H9 (cell line): Measurements from ENCODE around the gene ITPR2. TPM values are rescaled to one million over a fixed set of nuclear protein-coding genes. Genes with fewer than 3 reads are reported as not detected.

Experiments
- DNase-seq: peaks from one replicate; pipeline ENCODE4 v3.0.0-alpha.2; 2017
- H2AFZ ChIP-seq: one replicate; pipeline ENCODE4 v1.6.1; 2013; ENCODE audit warnings: mild to moderate bottlenecking, low read length, control low read depth, moderate library complexity
- H2AK5ac ChIP-seq: 2 replicates; pipeline ENCODE4 v1.6.1; 2013; ENCODE audit warnings: low read length, control low read depth, mixed read lengths; ENCODE audit not compliant: insufficient read length
- H2BK120ac ChIP-seq: one replicate; pipeline ENCODE4 v1.6.1; 2013; ENCODE audit warnings: low read depth, mild to moderate bottlenecking, low read length, control low read depth, inconsistent platforms; ENCODE audit not compliant: poor library complexity, severe bottlenecking
- H2BK12ac ChIP-seq: 2 replicates; pipeline ENCODE4 v1.6.1; 2013; ENCODE audit warnings: low read length, control low read depth, mixed read lengths, low read depth; ENCODE audit not compliant: insufficient read length
- H2BK15ac ChIP-seq: 2 replicates; pipeline ENCODE4 v1.6.1; 2013; ENCODE audit warnings: low read depth, low read length, control low read depth
- H2BK20ac ChIP-seq: one replicate; pipeline ENCODE4 v1.6.1; 2013; ENCODE audit warnings: low read depth, mild to moderate bottlenecking, low read length, control low read depth, inconsistent platforms; ENCODE audit not compliant: poor library complexity, severe bottlenecking
- H2BK5ac ChIP-seq: 2 replicates; pipeline ENCODE4 v1.6.1; 2013; ENCODE audit warnings: low read length, control low read depth, mixed read lengths; ENCODE audit not compliant: insufficient read length
- H3K14ac ChIP-seq: 2 replicates; pipeline ENCODE4 v1.6.1; 2013; ENCODE audit warnings: low read length, control low read depth; ENCODE audit not compliant: insufficient read depth
- H3K18ac ChIP-seq: 2 replicates; pipeline ENCODE4 v1.6.1; 2013; ENCODE audit warnings: low read depth, mild to moderate bottlenecking, mixed read lengths, low read length, control low read depth; ENCODE audit not compliant: insufficient read length
- H3K23ac ChIP-seq: 2 replicates; pipeline ENCODE4 v1.6.1; 2013; ENCODE audit warnings: low read length, control low read depth, mixed read lengths, low read depth; ENCODE audit not compliant: insufficient read length
- H3K23me2 ChIP-seq: 2 replicates; pipeline ENCODE4 v1.6.1; 2013; ENCODE audit warnings: low read depth, mild to moderate bottlenecking, mixed read lengths, low read length, control low read depth; ENCODE audit not compliant: insufficient read length, poor library complexity, severe bottlenecking
- H3K27ac ChIP-seq: 2 replicates; pipeline ENCODE4 v1.5.1; 2013; ENCODE audit warnings: low read length, control low read depth, mixed read lengths, low read depth; ENCODE audit not compliant: insufficient read length
- H3K27me3 ChIP-seq: 2 replicates; pipeline ENCODE4 v1.6.1; 2013; ENCODE audit warnings: low read length, control low read depth, inconsistent platforms; ENCODE audit not compliant: insufficient read depth
- H3K4ac ChIP-seq: 2 replicates; pipeline ENCODE4 v1.6.1; 2013; ENCODE audit warnings: low read depth, mild to moderate bottlenecking, control low read depth, inconsistent platforms, low read length, moderate library complexity
- H3K4me1 ChIP-seq: 2 replicates; pipeline ENCODE4 v1.6.1; 2013; ENCODE audit warnings: low read length, control low read depth, inconsistent platforms; ENCODE audit not compliant: insufficient read depth
- H3K4me2 ChIP-seq: 2 replicates; pipeline ENCODE4 v1.6.1; 2013; ENCODE audit warnings: low read length, control low read depth, mixed read lengths; ENCODE audit not compliant: insufficient read length, insufficient read depth
- H3K56ac ChIP-seq: 2 replicates; pipeline ENCODE4 v1.6.1; 2013; ENCODE audit warnings: low read depth, mild to moderate bottlenecking, mixed read lengths, low read length, control low read depth; ENCODE audit not compliant: insufficient read length
- H3K79me1 ChIP-seq: 2 replicates; pipeline ENCODE4 v1.6.1; 2013; ENCODE audit warnings: low read depth, mild to moderate bottlenecking, moderate library complexity, low read length, control low read depth, inconsistent platforms; ENCODE audit not compliant: insufficient read depth, poor library complexity, severe bottlenecking
- H3K79me2 ChIP-seq: 2 replicates; pipeline ENCODE4 v1.6.1; 2013; ENCODE audit warnings: low read length, control low read depth, inconsistent platforms; ENCODE audit not compliant: insufficient read depth
- H3K9ac ChIP-seq: 2 replicates; pipeline ENCODE4 v1.6.1; 2013; ENCODE audit warnings: low read length, control low read depth, mixed read lengths; ENCODE audit not compliant: insufficient read length; ENCODE audit errors: extremely low read depth
- H3K9me3 ChIP-seq: one replicate; pipeline ENCODE4 v1.6.1; 2013; ENCODE audit warnings: low read depth, low read length, inconsistent platforms; ENCODE audit not compliant: control insufficient read depth
- H3T11ph ChIP-seq: one replicate; pipeline ENCODE4 v1.6.1; 2013; ENCODE audit warnings: mild to moderate bottlenecking, low read length, control low read depth, inconsistent platforms
- H4K20me1 ChIP-seq: one replicate; pipeline ENCODE4 v1.6.1; 2013; ENCODE audit not compliant: control insufficient read depth, insufficient read length, insufficient read depth
- H4K5ac ChIP-seq: 2 replicates; pipeline ENCODE4 v1.6.1; 2013; ENCODE audit warnings: low read depth, mild to moderate bottlenecking, mixed read lengths, low read length, control low read depth; ENCODE audit not compliant: insufficient read length
- H4K8ac ChIP-seq: replicated peaks from 2 replicates; pipeline ENCODE4 v1.6.1; 2013; ENCODE audit warnings: low read length, control low read depth, mixed read lengths, low read depth; ENCODE audit not compliant: insufficient read length
- H4K91ac ChIP-seq: 2 replicates; pipeline ENCODE4 v1.6.1; 2013; ENCODE audit warnings: low read depth, mild to moderate bottlenecking, moderate library complexity, mixed read lengths, low read length, control low read depth; ENCODE audit not compliant: insufficient read length
- H3K27ac Mint-ChIP-seq, 3 experiments: 2 replicates in 2 of 3; 3 replicates in 1 of 3; pipeline ENCODE4 v1.8.0; 2020 to 2021; ENCODE audit warnings: mixed read lengths in 3 of 3, mild to moderate bottlenecking in 1 of 3, moderate library complexity in 1 of 3
- H3K27me3 Mint-ChIP-seq: 2 replicates; pipeline ENCODE4 v1.8.0; 2021; ENCODE audit warnings: low read depth, mild to moderate bottlenecking, moderate library complexity, mixed read lengths
- H3K36me3 Mint-ChIP-seq, 3 experiments: 2 replicates in 2 of 3; 3 replicates in 1 of 3; pipeline ENCODE4 v1.8.0; 2020 to 2021; ENCODE audit warnings: low read depth in 3 of 3, mixed read lengths in 3 of 3; ENCODE audit not compliant: insufficient read depth in 1 of 3
- H3K4me1 Mint-ChIP-seq, 2 experiments: 2 replicates each; pipeline ENCODE4 v1.8.0; 2020; ENCODE audit warnings: mixed read lengths in 2 of 2
- H3K4me3 Mint-ChIP-seq, 2 experiments: 2 replicates in 1 of 2; 3 replicates in 1 of 2; pipeline ENCODE4 v1.8.0; 2020 to 2021; ENCODE audit warnings: mild to moderate bottlenecking in 2 of 2, mixed read lengths in 2 of 2, moderate library complexity in 1 of 2
- H3K9me3 Mint-ChIP-seq, 2 experiments: 2 replicates in 1 of 2; 3 replicates in 1 of 2; pipeline ENCODE4 v1.8.0; 2020; ENCODE audit warnings: mild to moderate bottlenecking in 2 of 2, mixed read lengths in 2 of 2, moderate library complexity in 1 of 2
- CTCF ChIP-seq: fragments of 200-600 bp; sonication (generic); conservative IDR thresholded peaks from 3 replicates; pipeline ENCODE4 v1.8.0; 2021; ENCODE audit warnings: antibody characterized with exemption, mild to moderate bottlenecking
- WGBS: extraction: QIAGEN DNeasy Blood & Tissue Kit; methylation state at CpG from one replicate; pipeline ENCODE4 v1.1.7; 2013; ENCODE audit warnings: missing lambda C conversion rate, low lambda C conversion rate, mixed read lengths; ENCODE audit not compliant: insufficient read length; ENCODE audit errors: extremely low coverage; 5-methylcytosine and 5-hydroxymethylcytosine counted together
- total RNA-seq: library from RNA; stranded (reverse); gene quantifications from 2 replicates; pipeline ENCODE4 v1.2.1, GENCODE V29; 2021

ITPR2 gene
- total RNA-seq, 1 experiment from 2014 or later: 14.8 TPM

GRCh38 chr12:26378711-26379110 lies 454.3 kb downstream of the ITPR2 start:
- no peak overlapping the region for H3K9ac ChIP-seq
- H3K4ac ChIP-seq: no peak overlapping the region
- H3K27me3 ChIP-seq: no peaks in the 10 kb centered on the region
- H2BK12ac ChIP-seq: no peak overlapping the region
- H3K36me3 Mint-ChIP-seq: peaks cover 7 to 8% (median 7%) of the 10 kb centered on the region in 3 experiments
- no peak overlapping the region for H2BK20ac ChIP-seq
- no peaks in the 10 kb centered on the region for H3K9me3 ChIP-seq
- no peak for DNase-seq
- H3T11ph ChIP-seq: no peak overlapping the region
- no peaks in the 10 kb centered on the region for H3K27me3 Mint-ChIP-seq
- H3K4me3 Mint-ChIP-seq: no peak overlapping the region
- H3K9me3 Mint-ChIP-seq: no peaks in the 10 kb centered on the region; a peak in 1 of 5 replicates
- no peak overlapping the region for H3K4me2 ChIP-seq
- no peak overlapping the region for H3K23ac ChIP-seq
- H4K5ac ChIP-seq: no peak overlapping the region
- no peak overlapping the region for H4K8ac ChIP-seq
- H3K27ac ChIP-seq: no peak overlapping the region
- H2BK15ac ChIP-seq: no peak overlapping the region
- H3K27ac Mint-ChIP-seq: peak overlapping the region in 1 of 3 experiments; percentile 57; a peak in 2 of 7 replicates
- H3K79me2 ChIP-seq: no peaks in the 10 kb centered on the region
- H3K23me2 ChIP-seq: no peaks in the 10 kb centered on the region
- H4K20me1 ChIP-seq: no peaks in the 10 kb centered on the region
- H3K4me1 ChIP-seq: no peaks in the 10 kb centered on the region
- H3K18ac ChIP-seq: no peak overlapping the region
- no peaks in the 10 kb centered on the region for H3K4me1 Mint-ChIP-seq
- TF ChIP-seq CTCF: no peak
- H2BK120ac ChIP-seq: no peak overlapping the region
- H2AK5ac ChIP-seq: no peak overlapping the region
- no peak overlapping the region for H3K14ac ChIP-seq
- H2AFZ ChIP-seq: no peak overlapping the region
- no peak overlapping the region for H4K91ac ChIP-seq
- H3K79me1 ChIP-seq: no peaks in the 10 kb centered on the region
- no peak overlapping the region for H3K56ac ChIP-seq
- whole genome bisulfite sequencing: no CpG with 5 or more reads among the region's 6 CpGs
- H2BK5ac ChIP-seq: no peak overlapping the region
